Measurements from ENCODE around the gene CDH12.

CDH12 gene

DNA sequence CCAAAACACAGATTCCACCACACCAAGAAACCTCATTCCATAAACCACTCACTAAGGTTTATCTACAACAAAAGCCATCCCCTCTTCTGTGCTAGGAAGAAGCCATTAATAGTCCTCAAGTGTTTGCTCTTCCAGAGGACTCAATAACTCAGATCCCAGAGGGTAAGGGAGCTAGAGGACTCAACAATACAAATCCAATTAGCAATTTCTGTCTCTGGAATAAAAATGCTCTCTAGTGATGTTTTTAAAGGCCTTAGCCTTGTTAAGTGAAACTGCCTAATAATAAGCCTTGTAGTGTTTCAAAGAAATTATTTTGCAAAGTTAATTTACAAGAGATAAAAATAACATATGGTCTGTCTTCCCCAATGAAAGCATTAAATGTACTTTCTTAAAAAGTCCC lies 942.4 kb downstream of the CDH12 start:
- TF ChIP-seq ZC3H10 (CRISPR knock-in tag; IDR thresholded peaks at IDR 0.05) (no peak), TCF4 (CRISPR knock-in tag; IDR thresholded peaks at IDR 0.05; ENCODE audit: borderline replicate concordance) (no peak)
- no peak for ATAC-seq

DNA sequence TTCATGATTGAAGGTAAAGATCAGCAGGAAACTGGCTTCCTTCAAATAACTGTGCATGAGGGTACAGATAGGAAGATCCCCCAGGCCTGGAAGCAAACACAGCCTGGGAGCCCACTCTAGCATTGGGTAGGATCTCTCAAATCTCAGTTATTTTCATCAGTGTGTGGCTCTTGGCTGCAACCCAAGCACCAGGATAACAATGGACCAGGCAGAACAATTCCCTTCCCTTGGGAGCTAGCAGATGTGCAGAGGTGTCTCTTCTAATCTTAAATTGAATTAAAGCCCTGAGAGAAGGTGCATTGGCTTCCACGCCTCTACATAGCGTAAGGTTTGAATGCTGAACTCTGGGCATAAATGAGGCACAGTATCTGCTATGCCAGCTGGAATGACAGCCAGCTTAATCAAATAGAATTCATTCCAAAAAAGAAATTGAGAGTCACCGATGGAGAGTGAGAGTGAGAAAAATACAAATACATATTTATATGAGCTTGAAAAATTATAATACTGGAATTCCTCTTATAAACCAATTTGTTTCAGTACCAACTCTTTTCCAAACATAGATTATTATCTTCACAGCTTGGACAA lies 957.3 kb downstream of the CDH12 start:
- ATAC-seq, result no peak
- no peak for TF ChIP-seq ZFP30 (CRISPR knock-in tag; IDR thresholded peaks at IDR 0.05)
- no peak for TF ChIP-seq ZNF8 (CRISPR knock-in tag; IDR thresholded peaks at IDR 0.05)
- no peak for TF ChIP-seq TCF4 (CRISPR knock-in tag; IDR thresholded peaks at IDR 0.05; ENCODE audit: borderline replicate concordance)
- no peak for TF ChIP-seq ISL1 (CRISPR knock-in tag; IDR thresholded peaks at IDR 0.05)
- TF ChIP-seq ESRRG (CRISPR knock-in tag; IDR thresholded peaks at IDR 0.05), result no peak
- no peak for TF ChIP-seq ARNTL (CRISPR knock-in tag; IDR thresholded peaks at IDR 0.05; ENCODE audit: borderline replicate concordance, low read depth)
- TF ChIP-seq, protein P1, sequence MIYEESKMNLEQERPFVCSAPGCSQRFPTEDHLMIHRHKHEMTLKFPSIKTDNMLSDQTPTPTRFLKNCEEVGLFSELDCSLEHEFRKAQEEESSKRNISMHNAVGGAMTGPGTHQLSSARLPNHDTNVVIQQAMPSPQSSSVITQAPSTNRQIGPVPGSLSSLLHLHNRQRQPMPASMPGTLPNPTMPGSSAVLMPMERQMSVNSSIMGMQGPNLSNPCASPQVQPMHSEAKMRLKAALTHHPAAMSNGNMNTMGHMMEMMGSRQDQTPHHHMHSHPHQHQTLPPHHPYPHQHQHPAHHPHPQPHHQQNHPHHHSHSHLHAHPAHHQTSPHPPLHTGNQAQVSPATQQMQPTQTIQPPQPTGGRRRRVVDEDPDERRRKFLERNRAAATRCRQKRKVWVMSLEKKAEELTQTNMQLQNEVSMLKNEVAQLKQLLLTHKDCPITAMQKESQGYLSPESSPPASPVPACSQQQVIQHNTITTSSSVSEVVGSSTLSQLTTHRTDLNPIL (CRISPR knock-in tag; IDR thresholded peaks at IDR 0.05; ENCODE audit: low read depth), result no peak
- no peak for TF ChIP-seq GLIS3 (CRISPR knock-in tag; IDR thresholded peaks at IDR 0.05)
- no peak for TF ChIP-seq RARB (CRISPR knock-in tag; IDR thresholded peaks at IDR 0.05)
- TF ChIP-seq, protein P2, sequence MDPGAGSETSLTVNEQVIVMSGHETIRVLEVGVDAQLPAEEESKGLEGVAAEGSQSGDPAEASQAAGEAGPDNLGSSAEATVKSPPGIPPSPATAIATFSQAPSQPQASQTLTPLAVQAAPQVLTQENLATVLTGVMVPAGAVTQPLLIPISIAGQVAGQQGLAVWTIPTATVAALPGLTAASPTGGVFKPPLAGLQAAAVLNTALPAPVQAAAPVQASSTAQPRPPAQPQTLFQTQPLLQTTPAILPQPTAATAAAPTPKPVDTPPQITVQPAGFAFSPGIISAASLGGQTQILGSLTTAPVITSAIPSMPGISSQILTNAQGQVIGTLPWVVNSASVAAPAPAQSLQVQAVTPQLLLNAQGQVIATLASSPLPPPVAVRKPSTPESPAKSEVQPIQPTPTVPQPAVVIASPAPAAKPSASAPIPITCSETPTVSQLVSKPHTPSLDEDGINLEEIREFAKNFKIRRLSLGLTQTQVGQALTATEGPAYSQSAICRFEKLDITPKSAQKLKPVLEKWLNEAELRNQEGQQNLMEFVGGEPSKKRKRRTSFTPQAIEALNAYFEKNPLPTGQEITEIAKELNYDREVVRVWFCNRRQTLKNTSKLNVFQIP (CRISPR knock-in tag; IDR thresholded peaks at IDR 0.05; ENCODE audit: borderline replicate concordance, low read depth), result no peak
- no peak for TF ChIP-seq BACH2 (CRISPR knock-in tag; IDR thresholded peaks at IDR 0.05; ENCODE audit: borderline replicate concordance)

DNA sequence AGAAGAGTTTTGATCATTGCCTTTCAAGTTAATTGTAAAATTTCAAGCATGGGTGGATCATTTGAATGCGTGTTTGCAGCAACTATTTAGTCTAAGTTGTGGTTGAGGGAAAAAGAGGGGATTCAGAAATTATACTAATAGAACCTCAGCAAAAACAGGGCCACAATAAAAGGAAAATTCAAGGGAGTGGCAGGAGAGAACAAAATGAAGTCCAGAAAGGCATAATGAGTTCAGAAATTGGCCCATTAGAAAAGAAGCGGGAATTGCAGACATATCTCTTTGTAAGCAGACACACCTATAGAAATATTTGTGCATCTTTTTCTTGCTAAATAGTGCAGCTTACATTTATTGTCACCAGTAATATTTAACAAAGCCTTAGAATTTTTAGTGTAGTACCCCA lies 960.0 kb downstream of the CDH12 start:
- TF ChIP-seq RARB (CRISPR knock-in tag; IDR thresholded peaks at IDR 0.05) (no peak), SNAI2 (CRISPR knock-in tag; IDR thresholded peaks at IDR 0.05) (no peak), CSDC2 (CRISPR knock-in tag; IDR thresholded peaks at IDR 0.05) (no peak)
- TF ChIP-seq, protein P3, sequence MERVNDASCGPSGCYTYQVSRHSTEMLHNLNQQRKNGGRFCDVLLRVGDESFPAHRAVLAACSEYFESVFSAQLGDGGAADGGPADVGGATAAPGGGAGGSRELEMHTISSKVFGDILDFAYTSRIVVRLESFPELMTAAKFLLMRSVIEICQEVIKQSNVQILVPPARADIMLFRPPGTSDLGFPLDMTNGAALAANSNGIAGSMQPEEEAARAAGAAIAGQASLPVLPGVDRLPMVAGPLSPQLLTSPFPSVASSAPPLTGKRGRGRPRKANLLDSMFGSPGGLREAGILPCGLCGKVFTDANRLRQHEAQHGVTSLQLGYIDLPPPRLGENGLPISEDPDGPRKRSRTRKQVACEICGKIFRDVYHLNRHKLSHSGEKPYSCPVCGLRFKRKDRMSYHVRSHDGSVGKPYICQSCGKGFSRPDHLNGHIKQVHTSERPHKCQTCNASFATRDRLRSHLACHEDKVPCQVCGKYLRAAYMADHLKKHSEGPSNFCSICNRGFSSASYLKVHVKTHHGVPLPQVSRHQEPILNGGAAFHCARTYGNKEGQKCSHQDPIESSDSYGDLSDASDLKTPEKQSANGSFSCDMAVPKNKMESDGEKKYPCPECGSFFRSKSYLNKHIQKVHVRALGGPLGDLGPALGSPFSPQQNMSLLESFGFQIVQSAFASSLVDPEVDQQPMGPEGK (CRISPR knock-in tag; IDR thresholded peaks at IDR 0.05; ENCODE audit: borderline replicate concordance), result no peak
- TF ChIP-seq, protein P1 (CRISPR knock-in tag; IDR thresholded peaks at IDR 0.05; ENCODE audit: low read depth), result no peak

DNA sequence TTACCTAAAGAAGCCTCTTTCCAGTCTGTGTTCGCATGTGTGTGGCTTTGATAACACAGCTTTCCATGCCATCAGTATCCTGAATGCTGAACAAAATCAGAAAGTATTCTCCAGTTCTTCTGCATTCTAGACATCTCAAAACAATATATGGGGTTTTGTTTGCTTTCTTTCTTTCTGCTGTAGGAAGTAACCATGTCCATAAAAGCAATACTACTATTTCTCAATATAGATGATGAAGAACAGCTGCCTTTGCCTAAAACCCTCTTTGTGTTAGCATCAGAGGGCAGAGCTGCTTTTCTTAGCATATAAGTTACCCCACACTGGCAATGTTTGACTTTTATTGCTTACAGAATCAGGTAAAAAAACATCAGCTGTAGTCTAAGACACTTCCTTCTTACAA lies 963.6 kb downstream of the CDH12 start:
- TF ChIP-seq ARNTL (CRISPR knock-in tag; IDR thresholded peaks at IDR 0.05; ENCODE audit: borderline replicate concordance, low read depth) (no peak), BACH2 (CRISPR knock-in tag; IDR thresholded peaks at IDR 0.05; ENCODE audit: borderline replicate concordance) (no peak), PPARA (CRISPR knock-in tag; IDR thresholded peaks at IDR 0.05; ENCODE audit: borderline replicate concordance) (no peak), ISL1 (CRISPR knock-in tag; IDR thresholded peaks at IDR 0.05) (no peak), ZNF8 (CRISPR knock-in tag; IDR thresholded peaks at IDR 0.05) (no peak), TOX (CRISPR knock-in tag; IDR thresholded peaks at IDR 0.05; ENCODE audit: borderline replicate concordance) (no peak)
- no peak for ATAC-seq

More for the DNA sequence above, 960.0 kb downstream of the CDH12 start:
- ATAC-seq, result no peak

DNA sequence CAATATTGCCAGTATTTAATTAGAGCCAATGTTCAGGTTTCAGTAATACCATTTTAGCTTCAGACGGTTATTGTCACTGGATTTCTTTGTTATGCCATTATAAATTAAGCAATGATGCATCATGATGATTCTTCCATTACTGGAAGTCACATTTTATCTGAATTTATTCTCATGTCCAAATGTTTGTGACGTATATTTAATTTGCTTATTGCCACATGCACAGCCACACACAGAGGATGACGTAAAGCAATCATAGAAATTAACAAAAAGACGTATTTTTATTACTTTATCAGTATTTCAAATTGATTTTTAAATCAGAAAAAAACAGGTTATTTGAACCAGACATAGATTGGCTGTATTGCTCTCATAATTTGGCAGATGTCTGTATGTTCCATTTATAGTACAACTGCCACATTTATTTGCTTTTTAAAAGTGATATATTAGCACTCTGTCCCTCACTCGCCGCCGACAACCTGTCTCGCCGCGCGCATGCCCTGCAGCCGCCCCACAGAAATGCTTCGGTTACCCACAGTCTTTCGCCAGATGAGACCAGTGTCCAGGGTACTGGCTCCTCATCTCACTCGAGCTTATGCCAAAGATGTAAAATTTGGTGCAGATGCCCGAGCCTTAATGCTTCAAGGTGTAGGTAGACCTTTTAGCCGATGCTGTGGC lies 970.9 kb downstream of the CDH12 start:
- TF ChIP-seq CSDC2 (CRISPR knock-in tag; IDR thresholded peaks at IDR 0.05) (no peak), OSR1 (CRISPR knock-in tag; IDR thresholded peaks at IDR 0.05) (no peak), SNAI2 (CRISPR knock-in tag; IDR thresholded peaks at IDR 0.05) (no peak), ZFP3 (CRISPR knock-in tag; IDR thresholded peaks at IDR 0.05) (no peak), TCF4 (CRISPR knock-in tag; IDR thresholded peaks at IDR 0.05; ENCODE audit: borderline replicate concordance) (no peak), ISL1 (CRISPR knock-in tag; IDR thresholded peaks at IDR 0.05) (no peak), ZNF70 (CRISPR knock-in tag; IDR thresholded peaks at IDR 0.05) (no peak), ZNF8 (CRISPR knock-in tag; IDR thresholded peaks at IDR 0.05) (no peak), ZFP30 (CRISPR knock-in tag; IDR thresholded peaks at IDR 0.05) (no peak), GLIS3 (CRISPR knock-in tag; IDR thresholded peaks at IDR 0.05) (no peak), BACH2 (CRISPR knock-in tag; IDR thresholded peaks at IDR 0.05; ENCODE audit: borderline replicate concordance) (no peak), ZC3H10 (CRISPR knock-in tag; IDR thresholded peaks at IDR 0.05) (no peak), PPARA (CRISPR knock-in tag; IDR thresholded peaks at IDR 0.05; ENCODE audit: borderline replicate concordance) (no peak)
- TF ChIP-seq, protein P1 (CRISPR knock-in tag; IDR thresholded peaks at IDR 0.05; ENCODE audit: low read depth), result no peak
- TF ChIP-seq, protein P4, sequence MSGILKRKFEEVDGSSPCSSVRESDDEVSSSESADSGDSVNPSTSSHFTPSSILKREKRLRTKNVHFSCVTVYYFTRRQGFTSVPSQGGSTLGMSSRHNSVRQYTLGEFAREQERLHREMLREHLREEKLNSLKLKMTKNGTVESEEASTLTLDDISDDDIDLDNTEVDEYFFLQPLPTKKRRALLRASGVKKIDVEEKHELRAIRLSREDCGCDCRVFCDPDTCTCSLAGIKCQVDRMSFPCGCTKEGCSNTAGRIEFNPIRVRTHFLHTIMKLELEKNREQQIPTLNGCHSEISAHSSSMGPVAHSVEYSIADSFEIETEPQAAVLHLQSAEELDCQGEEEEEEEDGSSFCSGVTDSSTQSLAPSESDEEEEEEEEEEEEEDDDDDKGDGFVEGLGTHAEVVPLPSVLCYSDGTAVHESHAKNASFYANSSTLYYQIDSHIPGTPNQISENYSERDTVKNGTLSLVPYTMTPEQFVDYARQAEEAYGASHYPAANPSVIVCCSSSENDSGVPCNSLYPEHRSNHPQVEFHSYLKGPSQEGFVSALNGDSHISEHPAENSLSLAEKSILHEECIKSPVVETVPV (CRISPR knock-in tag; IDR thresholded peaks at IDR 0.05), result no peak
- no peak for ATAC-seq
